Pulmonary artery endothelial cell (primary cell): ENCODE measurements around the gene KIF5A. TPM values are rescaled to one million over a fixed set of nuclear protein-coding genes. Genes with fewer than 3 reads are reported as not detected.
"Not testable (repeated sequence)": the region's sequence is repeated elsewhere in the genome, so short reads cannot be mapped to it uniquely, and the experiment has no call there.

ENCODE experiments used
- DNase-seq: peaks from one replicate; pipeline ENCODE4 v3.0.0-alpha.2; 2011; ENCODE audit warnings: low read depth, low spot score
- total RNA-seq: library from RNA; depleted of rRNA; stranded (reverse); fragments of >200 nt; gene quantifications from 2 replicates; pipeline ENCODE4 v1.2.3, GENCODE V29; 2014

Gene KIF5A
- total RNA-seq, 1 donor from 2014 or later: under 0.01 TPM

GRCh38 chr12:57605811-57606311 lies 56.0 kb downstream of the KIF5A start:
- DNase-seq: no peak

GRCh38 chr12:57606399-57606798 lies 56.6 kb downstream of the KIF5A start:
- no peak for DNase-seq

GRCh38 chr12:57606821-57607220 lies 57.0 kb downstream of the KIF5A start:
- no peak for DNase-seq

GRCh38 chr12:57607958-57608663 lies 58.3 kb downstream of the KIF5A start:
- no peak for DNase-seq

GRCh38 chr12:57609101-57609780 lies 59.4 kb downstream of the KIF5A start:
- no peak for DNase-seq

GRCh38 chr12:57609781-57610553 lies 60.1 kb downstream of the KIF5A start:
- no peak for DNase-seq

- no peak for DNase-seq
Measured at GRCh38 chr12:57610554-57611107, 60.8 kb downstream of the KIF5A start.

GRCh38 chr12:57611108-57611826 lies 61.4 kb downstream of the KIF5A start, which contains the start of gene ARHGEF25:
Gene ARHGEF25 (plus strand): TSS chr12:57611435. CDS start chr12:57611895, 460 bp downstream.
- DNase-seq: no peak

- no peak for DNase-seq
Measured at GRCh38 chr12:57611827-57612710, 62.2 kb downstream of the KIF5A start.

GRCh38 chr12:57612711-57613426 lies 63.0 kb downstream of the KIF5A start:
- DNase-seq: no peak

GRCh38 chr12:57613427-57614109 lies 63.7 kb downstream of the KIF5A start:
- no peak for DNase-seq

- DNase-seq: no peak
Measured at GRCh38 chr12:57614178-57614947, 64.5 kb downstream of the KIF5A start.

- DNase-seq: no peak
Measured at GRCh38 chr12:57614948-57615500, 65.2 kb downstream of the KIF5A start.

- DNase-seq: no peak
Measured at GRCh38 chr12:57615637-57616036, 65.8 kb downstream of the KIF5A start.

GRCh38 chr12:57616383-57617101 lies 66.7 kb downstream of the KIF5A start:
- DNase-seq: no peak

GRCh38 chr12:57617942-57618341 lies 68.1 kb downstream of the KIF5A start:
- DNase-seq: no peak

GRCh38 chr12:57618431-57618830 lies 68.6 kb downstream of the KIF5A start:
- DNase-seq: not testable (repeated sequence)
